Ishikawa (cell line): ENCODE results near the gene ALX3.

ENCODE experiments used
- CEBPB ChIP-seq: IDR thresholded peaks from 2 replicates; pipeline ENCODE4 v1.6.1; 2012
- CREB1 ChIP-seq: IDR thresholded peaks from 2 replicates; pipeline ENCODE4 v1.6.1; 2012; ENCODE audit warnings: low read depth
- EGR1 ChIP-seq: IDR thresholded peaks from 2 replicates; pipeline ENCODE4 v1.6.1; 2012
- EP300 ChIP-seq: IDR thresholded peaks from 2 replicates; pipeline ENCODE4 v1.6.1; 2012; ENCODE audit warnings: borderline replicate concordance
- FOXM1 ChIP-seq: IDR thresholded peaks from 2 replicates; pipeline ENCODE4 v1.6.1; 2012; ENCODE audit warnings: low read depth, borderline replicate concordance
- NFIC ChIP-seq: IDR thresholded peaks from 2 replicates; pipeline ENCODE4 v1.6.1; 2012
- RAD21 ChIP-seq: IDR thresholded peaks from 2 replicates; pipeline ENCODE4 v1.6.1; 2012; ENCODE audit warnings: low read depth
- REST ChIP-seq: IDR thresholded peaks from 2 replicates; pipeline ENCODE4 v1.6.1; 2012; ENCODE audit warnings: low read depth, mild to moderate bottlenecking
- TAF1 ChIP-seq: IDR thresholded peaks from 2 replicates; pipeline ENCODE4 v1.6.1; 2012; ENCODE audit warnings: low read depth, mild to moderate bottlenecking
- TCF12 ChIP-seq: IDR thresholded peaks from 2 replicates; pipeline ENCODE4 v1.6.1; 2012; ENCODE audit warnings: low read depth
- TEAD4 ChIP-seq: IDR thresholded peaks from 2 replicates; pipeline ENCODE4 v1.6.1; 2012
- USF1 ChIP-seq: IDR thresholded peaks from 2 replicates; pipeline ENCODE4 v1.6.1; 2012
- YY1 ChIP-seq: IDR thresholded peaks from 2 replicates; pipeline ENCODE4 v1.6.1; 2012; ENCODE audit warnings: low read depth
- ZBTB7A ChIP-seq: IDR thresholded peaks from 2 replicates; pipeline ENCODE4 v1.6.1; 2012; ENCODE audit warnings: low read depth
- TF ChIP-seq, protein P1 (sequence below): IDR thresholded peaks from 2 replicates; pipeline ENCODE4 v1.6.1; 2012

The ALX3 gene

GRCh38 chr1:110069404-110070281 is 829 bp downstream of the ALX3 start:
- TF ChIP-seq REST (no peak), TAF1 (no peak), ZBTB7A (no peak), NFIC (no peak), CREB1 (no peak)

DNA sequence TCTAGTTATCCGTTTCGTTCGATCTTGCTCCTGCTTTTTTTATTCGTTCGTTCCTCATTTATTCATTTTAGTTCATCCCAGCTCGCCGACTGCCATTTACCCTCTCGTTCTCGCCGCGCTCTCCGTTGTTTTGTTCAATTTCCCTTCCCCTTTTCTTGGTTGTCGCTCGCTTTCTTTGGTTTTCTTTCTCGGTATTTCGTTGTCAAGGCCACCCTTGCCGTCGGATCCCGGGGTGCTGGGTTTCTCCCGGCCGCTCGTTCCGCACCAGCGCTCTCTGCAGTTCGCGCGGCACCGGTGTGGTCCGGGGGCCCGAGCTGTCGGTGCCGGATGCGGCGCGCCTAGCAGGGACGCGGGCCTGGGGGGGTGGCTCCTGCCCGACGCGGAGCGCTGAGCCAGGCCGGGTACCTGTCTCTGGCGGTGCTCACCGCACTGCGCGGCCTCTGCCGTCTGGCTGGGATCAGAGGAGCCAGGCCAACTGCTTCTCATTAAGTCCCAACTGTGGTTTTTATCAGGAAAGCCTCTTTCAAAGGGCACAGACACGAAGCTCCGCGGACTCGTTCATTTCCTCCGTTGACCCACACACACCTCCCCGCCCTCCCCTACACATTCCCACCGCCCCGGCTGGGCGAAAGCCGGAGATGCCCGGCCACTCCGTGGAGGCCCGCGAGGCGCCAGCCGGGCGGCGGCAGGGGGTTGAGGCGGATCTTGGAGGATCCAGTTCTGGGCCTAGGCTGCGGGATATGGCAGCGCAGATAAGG is 1.6 kb downstream of the ALX3 start:
- TF ChIP-seq EP300 (no peak), REST (no peak), NFIC (no peak), ZBTB7A (no peak), CREB1 (no peak), USF1 (no peak), FOXM1 (no peak), TAF1 (no peak), YY1 (no peak), TEAD4 (no peak), CEBPB (no peak)
- TF ChIP-seq, protein P1, sequence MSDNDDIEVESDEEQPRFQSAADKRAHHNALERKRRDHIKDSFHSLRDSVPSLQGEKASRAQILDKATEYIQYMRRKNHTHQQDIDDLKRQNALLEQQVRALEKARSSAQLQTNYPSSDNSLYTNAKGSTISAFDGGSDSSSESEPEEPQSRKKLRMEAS = no peak

DNA sequence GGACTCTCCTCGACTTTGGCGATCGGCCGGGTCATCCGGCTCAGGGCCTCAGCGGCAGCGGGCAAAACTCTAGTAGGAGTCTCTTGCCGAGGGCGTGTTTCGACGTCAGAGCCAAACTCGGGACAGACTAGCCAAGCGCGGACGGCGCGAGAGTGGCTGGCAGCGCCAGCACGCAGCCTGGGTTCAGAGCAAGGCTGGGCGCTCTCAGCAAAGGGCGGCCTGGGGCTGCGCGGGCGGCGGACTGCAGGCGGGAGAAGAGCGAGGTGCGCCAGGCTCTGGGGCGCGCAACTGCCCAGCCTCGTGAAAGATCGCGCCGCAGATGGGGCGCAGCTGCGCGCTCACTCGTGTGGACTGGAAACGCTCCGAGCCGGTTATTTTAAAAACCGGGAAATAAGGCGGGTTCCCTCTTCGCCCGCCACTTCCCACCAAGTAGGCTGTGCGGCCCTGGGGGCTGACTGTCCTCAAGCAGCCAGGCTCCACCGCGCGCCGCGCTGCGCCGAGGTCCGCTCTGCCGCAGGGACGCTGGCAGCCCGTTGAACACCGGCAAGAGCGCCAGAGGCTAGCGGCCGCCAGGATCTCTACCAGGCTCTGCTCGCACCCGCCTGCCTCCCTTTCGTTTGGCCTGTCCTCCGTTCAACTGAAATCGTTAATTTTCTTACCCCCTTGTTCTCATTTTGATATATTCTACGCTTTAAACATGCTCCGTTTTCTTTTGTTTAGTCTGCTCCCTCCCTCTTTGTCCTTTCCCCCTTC is 2.4 kb downstream of the ALX3 start:
- TF ChIP-seq EGR1 = no peak
- TF ChIP-seq EP300 = no peak
- TF ChIP-seq YY1 = no peak
- TF ChIP-seq FOXM1 = no peak
- TF ChIP-seq REST = no peak
- no peak for TF ChIP-seq RAD21
- no peak for TF ChIP-seq TCF12
- no peak for TF ChIP-seq CEBPB
- no peak for TF ChIP-seq USF1
- TF ChIP-seq, protein P1 = no peak
- no peak for TF ChIP-seq CREB1

- TF ChIP-seq NFIC = no peak
- no peak for TF ChIP-seq REST
- TF ChIP-seq TCF12 = no peak
- TF ChIP-seq USF1 = no peak
- no peak for TF ChIP-seq YY1
- TF ChIP-seq TAF1 = no peak
- TF ChIP-seq EGR1 = no peak
- no peak for TF ChIP-seq FOXM1
- TF ChIP-seq RAD21 = no peak
- TF ChIP-seq ZBTB7A = no peak
Measured at GRCh38 chr1:110067479-110067892, 3.0 kb downstream of the ALX3 start.
